H1 (cell line): ENCODE data around the gene ANKRD2. TPM values are rescaled to one million over a fixed set of nuclear protein-coding genes. Genes with fewer than 3 reads are reported as not detected.
"Not testable (repeated sequence)": the region's sequence is repeated elsewhere in the genome, so short reads cannot be mapped to it uniquely, and the experiment has no call there.

Experiments
- CTCF ChIA-PET: fragments of 300-600 bp; sonication (Branson Sonifier 250); formaldehyde crosslinking; loops from one replicate; lab custom pipeline; 2021; ENCODE audit not compliant: partially characterized antibody; lab: Charles Lee
- POLR2A ChIA-PET: fragments of 300-600 bp; sonication (Branson Sonifier 250); formaldehyde crosslinking; loops from one replicate; lab custom pipeline; 2021; ENCODE audit warnings: inconsistent platforms; ENCODE audit not compliant: partially characterized antibody; lab: Charles Lee
- DNase-seq, 2 experiments: peaks; one replicate each; pipeline versions ENCODE4 v3.0.0 to v3.0.0-alpha.2; 2010 to 2022; ENCODE audit warnings: low spot score in 2 of 2, low read depth in 1 of 2, mixed read lengths in 1 of 2
- FAIRE-seq: peaks from 2 replicates; lab custom pipeline; 2011; peaks lifted over from hg19 to GRCh38; lab: Jason Lieb, UNC
- H2AFZ ChIP-seq: 2 replicates; pipeline ENCODE4 v1.8.1; 2012; ENCODE audit warnings: low read length, inconsistent platforms
- H2AK5ac ChIP-seq: 2 replicates; pipeline ENCODE4 v1.6.1; 2013; ENCODE audit warnings: low read depth, low read length
- H2BK120ac ChIP-seq: replicated peaks from 2 replicates; pipeline ENCODE3; 2013; ENCODE audit warnings: low read depth, low read length, inconsistent platforms
- H2BK12ac ChIP-seq: 2 replicates; pipeline ENCODE4 v1.6.1; 2013; ENCODE audit warnings: low read depth, low read length
- H2BK15ac ChIP-seq: 2 replicates; pipeline ENCODE4 v1.6.1; 2013; ENCODE audit warnings: low read length
- H2BK20ac ChIP-seq: 2 replicates; pipeline ENCODE4 v1.6.1; 2013; ENCODE audit warnings: low read length
- H2BK5ac ChIP-seq: 2 replicates; pipeline ENCODE4 v1.6.1; 2013; ENCODE audit warnings: low read depth, low read length
- H3K14ac ChIP-seq: 2 replicates; pipeline ENCODE4 v1.6.1; 2013; ENCODE audit warnings: inconsistent platforms; ENCODE audit not compliant: insufficient read length
- H3K18ac ChIP-seq: 2 replicates; pipeline ENCODE4 v1.6.1; 2013; ENCODE audit warnings: low read length; ENCODE audit errors: extremely low read depth
- H3K23ac ChIP-seq: 2 replicates; pipeline ENCODE4 v1.6.1; 2013; ENCODE audit warnings: inconsistent platforms; ENCODE audit not compliant: insufficient read length
- H3K23me2 ChIP-seq: 2 replicates; pipeline ENCODE4 v1.6.1; 2013; ENCODE audit warnings: low read depth, low read length
- H3K27ac ChIP-seq: 2 replicates; pipeline ENCODE4 v1.6.1; 2011; ENCODE audit warnings: low read depth, low read length, inconsistent platforms
- H3K27me3 ChIP-seq, 4 experiments: replicated peaks in 1 of 4; 1 replicate in 1 of 4; 2 replicates in 3 of 4; pipeline versions ENCODE4 v1.6.1 to v1.8.1; 2011 to 2013; ENCODE audit warnings: low read length in 3 of 4, mild to moderate bottlenecking in 3 of 4, inconsistent platforms in 2 of 4, mixed read lengths in 2 of 4, moderate library complexity in 1 of 4; ENCODE audit not compliant: control insufficient read depth in 3 of 4, insufficient read depth in 3 of 4; ENCODE audit errors: extremely low read depth in 1 of 4
- H3K36me3 ChIP-seq, 4 experiments: 2 replicates each; pipeline versions ENCODE4 v1.6.1 to v1.8.1; 2011 to 2013; ENCODE audit warnings: mild to moderate bottlenecking in 4 of 4, low read length in 3 of 4, moderate library complexity in 2 of 4, control low read depth in 1 of 4, inconsistent platforms in 1 of 4; ENCODE audit not compliant: insufficient read depth in 4 of 4, control insufficient read depth in 2 of 4
- H3K4ac ChIP-seq: replicated peaks from 2 replicates; pipeline ENCODE3; 2013; ENCODE audit warnings: low read length, low read depth, mixed read lengths, inconsistent platforms; ENCODE audit not compliant: insufficient read length
- H3K4me1 ChIP-seq, 4 experiments: replicated peaks in 1 of 4; 1 replicate in 1 of 4; 2 replicates in 3 of 4; pipeline versions ENCODE4 v1.6.1 to v1.8.1; 2011 to 2013; ENCODE audit warnings: low read length in 3 of 4, inconsistent platforms in 2 of 4, mixed read lengths in 1 of 4; ENCODE audit not compliant: insufficient read depth in 4 of 4, control insufficient read depth in 3 of 4
- H3K4me2 ChIP-seq, 2 experiments: 2 replicates each; pipeline versions ENCODE4 v1.6.1 to v1.8.1; 2011 to 2013; ENCODE audit warnings: low read depth in 2 of 2, low read length in 2 of 2, control low read depth in 1 of 2, inconsistent platforms in 1 of 2, mild to moderate bottlenecking in 1 of 2; ENCODE audit not compliant: insufficient read depth in 1 of 2
- H3K4me3 ChIP-seq, 4 experiments: fragments of 200-600, 300-600 bp in 1 of 4; sonication (generic), shearing (Covaris generic), sonication (Bioruptor Twin) in 1 of 4; 2 replicates each; pipeline versions ENCODE4 v1.5.1 to v1.8.1; 2011 to 2016; ENCODE audit warnings: low read length in 4 of 4, low read depth in 3 of 4, control low read depth in 2 of 4, inconsistent platforms in 2 of 4, mild to moderate bottlenecking in 2 of 4, mixed read lengths in 1 of 4, moderate library complexity in 1 of 4; ENCODE audit not compliant: insufficient read depth in 2 of 4; ENCODE audit errors: extremely low read depth in 1 of 4
- H3K56ac ChIP-seq: replicated peaks from 2 replicates; pipeline ENCODE3; 2013; ENCODE audit warnings: low read depth, mild to moderate bottlenecking, mixed read lengths, low read length, inconsistent platforms; ENCODE audit not compliant: insufficient read length
- H3K79me1 ChIP-seq: 2 replicates; pipeline ENCODE4 v1.6.1; 2013; ENCODE audit warnings: low read depth, low read length, control low read depth
- H3K79me2 ChIP-seq, 2 experiments: 2 replicates each; pipeline versions ENCODE4 v1.6.1 to v1.8.1; 2012 to 2013; ENCODE audit warnings: low read length in 2 of 2, mild to moderate bottlenecking in 2 of 2, inconsistent platforms in 1 of 2; ENCODE audit not compliant: insufficient read depth in 2 of 2, control insufficient read depth in 1 of 2
- H3K9ac ChIP-seq, 4 experiments: replicated peaks in 1 of 4; 1 replicate in 1 of 4; 2 replicates in 3 of 4; pipeline versions ENCODE4 v1.6.1 to v1.8.1; 2011 to 2013; ENCODE audit warnings: low read depth in 3 of 4, low read length in 3 of 4, control low read depth in 2 of 4, mild to moderate bottlenecking in 2 of 4, moderate library complexity in 2 of 4, inconsistent platforms in 1 of 4; ENCODE audit errors: extremely low read depth in 1 of 4
- H3K9me3 ChIP-seq, 2 experiments: 2 replicates each; pipeline versions ENCODE4 v1.6.1 to v1.8.1; 2012 to 2013; ENCODE audit warnings: mild to moderate bottlenecking in 2 of 2, moderate library complexity in 2 of 2, control low read depth in 1 of 2, inconsistent platforms in 1 of 2, low read depth in 1 of 2, low read length in 1 of 2, mixed read lengths in 1 of 2; ENCODE audit not compliant: insufficient read depth in 2 of 2
- H4K20me1 ChIP-seq, 2 experiments: replicated peaks in 1 of 2; 2 replicates each; pipeline versions ENCODE3 to v1.8.1; 2011 to 2013; ENCODE audit warnings: inconsistent platforms in 2 of 2, low read length in 2 of 2, mild to moderate bottlenecking in 1 of 2; ENCODE audit not compliant: insufficient read depth in 2 of 2, control insufficient read depth in 1 of 2
- H4K5ac ChIP-seq: 2 replicates; pipeline ENCODE4 v1.6.1; 2013; ENCODE audit warnings: low read length, low read depth, mixed read lengths, inconsistent platforms; ENCODE audit not compliant: insufficient read length
- H4K8ac ChIP-seq: 2 replicates; pipeline ENCODE4 v1.8.0; 2013; ENCODE audit warnings: mild to moderate bottlenecking, moderate library complexity, low read length, inconsistent platforms; ENCODE audit not compliant: insufficient read depth; ENCODE audit errors: extremely low read depth
- H4K91ac ChIP-seq: replicated peaks from 2 replicates; pipeline ENCODE3; 2013; ENCODE audit warnings: low read length, mixed read lengths, inconsistent platforms; ENCODE audit not compliant: insufficient read length
- WGBS, 2 experiments: shearing (Covaris generic) in 1 of 2; methylation state at CpG; one replicate each; pipeline versions ENCODE4 v1.1.6 to v1.1.7; 2013 to 2015; ENCODE audit warnings: low lambda C conversion rate in 2 of 2, mixed read lengths in 2 of 2, inconsistent platforms in 1 of 2, low coverage in 1 of 2, missing lambda C conversion rate in 1 of 2; ENCODE audit not compliant: insufficient replicate concordance in 2 of 2, insufficient coverage in 1 of 2, insufficient read length in 1 of 2; ENCODE audit errors: extremely low coverage in 1 of 2, missing lambda C conversion rate in 1 of 2; 5-methylcytosine and 5-hydroxymethylcytosine counted together
- polyA plus RNA-seq, 7 experiments: library from polyadenylated mRNA; depleted of rRNA in 3 of 7; stranded (reverse) in 5 of 7; unstranded in 2 of 7; fragments of >200 nt in 5 of 7; fragments of 200-250 nt in 2 of 7; gene quantifications; 1 replicate in 5 of 7; 2 replicates in 1 of 7; 4 replicates in 1 of 7; pipeline versions ENCODE4 v1.2.1 to v1.2.3, GENCODE V29; 2011 to 2013; ENCODE audit warnings: missing spikeins in 2 of 7, mixed read lengths in 2 of 7
- total RNA-seq: library from RNA; stranded (reverse); fragmentation: NEBNext Ultra II Directional; extraction: Animal tissue kit (Norgen Biotek cat#: 25700); gene quantifications from 2 replicates; pipeline ENCODE4 v1.2.1, GENCODE V29; 2021

The ANKRD2 gene
- total and polyA plus RNA-seq, 2 of the 8 experiments (the other 6 are each of a cell fraction or from before 2014, with no cell fraction given): not detected

- H2BK15ac ChIP-seq: not testable (repeated sequence)
- POLR2A ChIA-PET: interaction anchor here (1.0 to 2.2 kb wide), 3 partner anchors 8 to 36 kb away, joined by 3 to 6 read pairs (median 3); partner anchors contain the start of gene HOGA1
Measured at GRCh38 chr10:97576487-97576886, 3.9 kb downstream of the ANKRD2 start.

More at GRCh38 chr10:97576487-97576886, 3.9 kb downstream of the ANKRD2 start:
- not testable (repeated sequence) for H3K4me3 ChIP-seq, H3K4me2 ChIP-seq, H3K23ac ChIP-seq, H3K56ac ChIP-seq, H3K4ac ChIP-seq, H3K36me3 ChIP-seq, H2BK20ac ChIP-seq, H2BK5ac ChIP-seq, H4K91ac ChIP-seq, H3K18ac ChIP-seq, H3K4me1 ChIP-seq, H3K9me3 ChIP-seq, H3K79me2 ChIP-seq, H4K5ac ChIP-seq, H3K9ac ChIP-seq, H4K20me1 ChIP-seq, H2AK5ac ChIP-seq, H3K23me2 ChIP-seq, H2BK120ac ChIP-seq, H3K79me1 ChIP-seq, H3K14ac ChIP-seq, H3K27me3 ChIP-seq, H4K8ac ChIP-seq, H2AFZ ChIP-seq, FAIRE-seq, H2BK12ac ChIP-seq, DNase-seq, H3K27ac ChIP-seq
- CTCF ChIA-PET: interaction anchor here (0.6 to 12.9 kb wide), 10 partner anchors 7 to 372 kb away, joined by 3 to 169 read pairs (median 11); partner anchors contain the start of genes C10orf62 and HOGA1
- WGBS, 2 experiments: 57% methylated on average over 5 of the region's 5 CpGs; no CpG with 5 or more reads in 1 of the 2 experiments
